GM12872 (cell line): ENCODE data around the gene TES.

Experiments used
- CTCF ChIP-seq: IDR thresholded peaks from 3 replicates; pipeline ENCODE4 v1.5.1; 2011; ENCODE audit warnings: low read depth, mild to moderate bottlenecking, low read length, moderate library complexity; ENCODE audit not compliant: insufficient read depth

Gene TES

GRCh38 chr7:116215551-116215950, 5.2 kb downstream of the TES start:
- TF ChIP-seq CTCF = no peak

- TF ChIP-seq CTCF = no peak
Observed at GRCh38 chr7:116216956-116217571, 6.7 kb downstream of the TES start.

- no peak for TF ChIP-seq CTCF
Observed at GRCh38 chr7:116218051-116218645, 7.8 kb downstream of the TES start.

- no peak for TF ChIP-seq CTCF
Observed at GRCh38 chr7:116218747-116219146, 8.4 kb downstream of the TES start.

- no peak for TF ChIP-seq CTCF
Observed at GRCh38 chr7:116219288-116219687, 8.9 kb downstream of the TES start.

- no peak for TF ChIP-seq CTCF
Observed at GRCh38 chr7:116219834-116220233, 9.5 kb downstream of the TES start.

GRCh38 chr7:116222501-116222900, 12.2 kb downstream of the TES start:
- TF ChIP-seq CTCF = no peak
